ENCODE data around the gene TIMM22. TPM values are rescaled to one million over a fixed set of nuclear protein-coding genes. Genes with fewer than 3 reads are reported as not detected.

TIMM22 gene
- total and polyA plus RNA-seq, 2 of the 13 experiments (the other 11 are each of a cell fraction or from before 2014, with no cell fraction given) = 6.2 to 15.5 TPM

DNA sequence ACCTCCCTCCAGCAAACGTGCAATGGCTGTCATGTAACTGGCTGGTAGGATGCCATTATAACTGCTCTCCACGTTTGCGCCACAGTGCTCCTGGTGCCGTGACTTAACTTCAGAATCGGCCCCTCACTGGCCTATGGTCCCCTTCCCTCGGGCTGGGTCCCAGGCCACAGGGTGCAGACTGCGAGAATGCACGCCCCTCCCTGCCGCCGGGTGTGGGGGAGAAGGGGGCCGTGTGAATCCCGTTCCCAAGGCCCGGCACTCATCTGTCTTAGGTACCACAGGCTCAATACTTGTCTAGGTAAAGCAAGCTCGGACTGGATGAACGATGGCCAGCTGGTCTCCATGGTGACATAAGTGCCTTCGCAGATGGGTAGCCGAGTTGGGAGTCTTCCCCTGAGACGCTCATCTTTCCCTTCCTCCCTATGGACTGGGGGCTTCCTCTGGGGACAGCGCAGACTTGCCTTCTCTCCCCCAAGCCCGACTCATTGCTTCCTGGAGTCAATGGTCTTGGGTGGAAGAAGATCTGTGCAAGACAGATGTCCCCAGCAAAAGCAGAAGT lies 37.8 kb downstream of the TIMM22 start (continued):
- TF ChIP-seq, protein P1, sequence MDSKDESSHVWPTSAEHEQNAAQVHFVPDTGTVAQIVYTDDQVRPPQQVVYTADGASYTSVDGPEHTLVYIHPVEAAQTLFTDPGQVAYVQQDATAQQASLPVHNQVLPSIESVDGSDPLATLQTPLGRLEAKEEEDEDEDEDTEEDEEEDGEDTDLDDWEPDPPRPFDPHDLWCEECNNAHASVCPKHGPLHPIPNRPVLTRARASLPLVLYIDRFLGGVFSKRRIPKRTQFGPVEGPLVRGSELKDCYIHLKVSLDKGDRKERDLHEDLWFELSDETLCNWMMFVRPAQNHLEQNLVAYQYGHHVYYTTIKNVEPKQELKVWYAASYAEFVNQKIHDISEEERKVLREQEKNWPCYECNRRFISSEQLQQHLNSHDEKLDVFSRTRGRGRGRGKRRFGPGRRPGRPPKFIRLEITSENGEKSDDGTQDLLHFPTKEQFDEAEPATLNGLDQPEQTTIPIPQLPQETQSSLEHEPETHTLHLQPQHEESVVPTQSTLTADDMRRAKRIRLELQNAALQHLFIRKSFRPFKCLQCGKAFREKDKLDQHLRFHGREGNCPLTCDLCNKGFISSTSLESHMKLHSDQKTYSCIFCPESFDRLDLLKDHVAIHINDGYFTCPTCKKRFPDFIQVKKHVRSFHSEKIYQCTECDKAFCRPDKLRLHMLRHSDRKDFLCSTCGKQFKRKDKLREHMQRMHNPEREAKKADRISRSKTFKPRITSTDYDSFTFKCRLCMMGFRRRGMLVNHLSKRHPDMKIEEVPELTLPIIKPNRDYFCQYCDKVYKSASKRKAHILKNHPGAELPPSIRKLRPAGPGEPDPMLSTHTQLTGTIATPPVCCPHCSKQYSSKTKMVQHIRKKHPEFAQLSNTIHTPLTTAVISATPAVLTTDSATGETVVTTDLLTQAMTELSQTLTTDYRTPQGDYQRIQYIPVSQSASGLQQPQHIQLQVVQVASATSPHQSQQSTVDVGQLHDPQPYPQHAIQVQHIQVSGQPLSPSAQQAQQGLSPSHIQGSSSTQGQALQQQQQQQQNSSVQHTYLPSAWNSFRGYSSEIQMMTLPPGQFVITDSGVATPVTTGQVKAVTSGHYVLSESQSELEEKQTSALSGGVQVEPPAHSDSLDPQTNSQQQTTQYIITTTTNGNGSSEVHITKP (CRISPR knock-in tag; IDR thresholded peaks at IDR 0.05; ENCODE audit: low read depth) = no peak
- TF ChIP-seq, protein P2, sequence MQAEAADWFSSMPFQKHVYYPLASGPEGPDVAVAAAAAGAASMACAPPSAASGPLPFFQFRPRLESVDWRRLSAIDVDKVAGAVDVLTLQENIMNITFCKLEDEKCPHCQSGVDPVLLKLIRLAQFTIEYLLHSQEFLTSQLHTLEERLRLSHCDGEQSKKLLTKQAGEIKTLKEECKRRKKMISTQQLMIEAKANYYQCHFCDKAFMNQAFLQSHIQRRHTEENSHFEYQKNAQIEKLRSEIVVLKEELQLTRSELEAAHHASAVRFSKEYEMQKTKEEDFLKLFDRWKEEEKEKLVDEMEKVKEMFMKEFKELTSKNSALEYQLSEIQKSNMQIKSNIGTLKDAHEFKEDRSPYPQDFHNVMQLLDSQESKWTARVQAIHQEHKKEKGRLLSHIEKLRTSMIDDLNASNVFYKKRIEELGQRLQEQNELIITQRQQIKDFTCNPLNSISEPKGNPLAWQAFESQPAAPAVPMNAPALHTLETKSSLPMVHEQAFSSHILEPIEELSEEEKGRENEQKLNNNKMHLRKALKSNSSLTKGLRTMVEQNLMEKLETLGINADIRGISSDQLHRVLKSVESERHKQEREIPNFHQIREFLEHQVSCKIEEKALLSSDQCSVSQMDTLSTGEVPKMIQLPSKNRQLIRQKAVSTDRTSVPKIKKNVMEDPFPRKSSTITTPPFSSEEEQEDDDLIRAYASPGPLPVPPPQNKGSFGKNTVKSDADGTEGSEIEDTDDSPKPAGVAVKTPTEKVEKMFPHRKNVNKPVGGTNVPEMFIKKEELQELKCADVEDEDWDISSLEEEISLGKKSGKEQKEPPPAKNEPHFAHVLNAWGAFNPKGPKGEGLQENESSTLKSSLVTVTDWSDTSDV (CRISPR knock-in tag; IDR thresholded peaks at IDR 0.05) = no peak
- TF ChIP-seq CCAR2 (optimal IDR thresholded peaks at IDR 0.05; ENCODE audit: low read depth, low read length) = no peak
- no peak for TF ChIP-seq MEIS1 (CRISPR knock-in tag; IDR thresholded peaks at IDR 0.05; ENCODE audit: borderline replicate concordance)

DNA sequence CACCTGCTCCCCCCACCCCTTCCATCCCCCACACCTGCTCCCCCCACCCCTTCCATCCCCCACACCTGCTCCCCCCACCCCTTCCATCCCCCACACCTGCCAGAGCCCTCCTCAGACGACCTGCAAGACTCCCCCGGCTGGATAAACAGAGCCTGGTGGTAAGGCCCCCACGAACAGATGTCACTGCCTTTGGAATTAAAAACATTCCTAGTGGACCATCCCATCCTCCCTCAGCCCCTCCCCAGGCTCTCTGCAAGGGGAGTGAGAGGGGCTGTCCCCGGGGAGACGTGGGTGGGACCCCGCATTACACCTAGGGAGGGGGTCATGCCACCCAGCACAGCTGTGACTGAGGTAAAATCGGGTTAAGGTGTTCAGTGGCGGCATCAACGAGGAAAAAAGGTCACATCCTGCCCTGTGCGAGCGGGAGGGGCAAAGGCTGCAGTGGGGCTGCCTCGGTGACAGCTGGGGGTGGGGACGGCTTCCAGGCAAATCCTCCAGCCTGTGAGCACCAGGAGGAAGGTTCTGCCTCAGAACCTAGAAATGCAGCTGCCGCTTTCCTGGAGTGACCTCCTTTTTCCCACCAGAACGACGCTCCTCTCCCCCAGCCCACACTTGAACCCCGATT lies 38.7 kb downstream of the TIMM22 start:
- FAIRE-seq = no peak

More for the DNA sequence above, 38.7 kb downstream of the TIMM22 start:
- peaks cover 15% of the 10 kb centered on the region for H3K4me1 ChIP-seq (ENCODE audit: insufficient read depth, low read length)
- no peak overlapping the region for H3K27ac ChIP-seq (ENCODE audit: extremely low read length, insufficient read depth, low read length)
- no peak for DNase-seq (ENCODE audit: low spot score)
- CTCF ChIA-PET (ENCODE audit: low intra/inter-chr PET ratio, low total read pairs) = no interaction called here
- H3K9ac ChIP-seq (ENCODE audit: insufficient read depth, low read depth, low read length) = no peak overlapping the region
- no peaks in the 10 kb centered on the region for H3K27me3 ChIP-seq (ENCODE audit: control insufficient read depth in 1 of 2, insufficient read depth in 2 of 2, low read length in 2 of 2)
- no peak for ATAC-seq
- TF ChIP-seq, protein P3, sequence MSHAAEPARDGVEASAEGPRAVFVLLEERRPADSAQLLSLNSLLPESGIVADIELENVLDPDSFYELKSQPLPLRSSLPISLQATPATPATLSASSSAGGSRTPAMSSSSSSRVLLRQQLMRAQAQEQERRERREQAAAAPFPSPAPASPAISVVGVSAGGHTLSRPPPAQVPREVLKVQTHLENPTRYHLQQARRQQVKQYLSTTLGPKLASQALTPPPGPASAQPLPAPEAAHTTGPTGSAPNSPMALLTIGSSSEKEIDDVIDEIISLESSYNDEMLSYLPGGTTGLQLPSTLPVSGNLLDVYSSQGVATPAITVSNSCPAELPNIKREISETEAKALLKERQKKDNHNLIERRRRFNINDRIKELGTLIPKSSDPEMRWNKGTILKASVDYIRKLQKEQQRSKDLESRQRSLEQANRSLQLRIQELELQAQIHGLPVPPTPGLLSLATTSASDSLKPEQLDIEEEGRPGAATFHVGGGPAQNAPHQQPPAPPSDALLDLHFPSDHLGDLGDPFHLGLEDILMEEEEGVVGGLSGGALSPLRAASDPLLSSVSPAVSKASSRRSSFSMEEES (CRISPR knock-in tag; IDR thresholded peaks at IDR 0.05) = no peak
- TF ChIP-seq RORA (CRISPR knock-in tag; IDR thresholded peaks at IDR 0.05) (no peak), MTA1 (CRISPR knock-in tag; IDR thresholded peaks at IDR 0.05; ENCODE audit: borderline replicate concordance) (no peak), RELA (CRISPR knock-in tag; IDR thresholded peaks at IDR 0.05) (no peak)
- H3K36me3 ChIP-seq (replicated peaks in 1 of 2; ENCODE audit: control insufficient read depth in 1 of 2, insufficient read depth in 2 of 2, low read length in 2 of 2) = 0 out of 5 replicates have a peak, but pooled peaks cover 0 to 1% of the 10 kb centered on the region in 2 experiments
- WGBS (ENCODE audit: low lambda C conversion rate) = 28% methylated on average over 12 of the region's 17 CpGs
- in situ Hi-C loops (cut with HindIII; ENCODE audit: extremely low pct_ligation_motif_present, low pct_unique_long_range_greater_than_20kb) = no loop called here
- no peak overlapping the region for H3K4me3 ChIP-seq (replicated peaks in 1 of 3; ENCODE audit: insufficient read depth in 1 of 3, low read depth in 2 of 3, low read length in 3 of 3)
- H2AFZ ChIP-seq (ENCODE audit: low read length) = no peak overlapping the region
- no TSS peak for BruUV-seq (replicated peaks)
- H4K20me1 ChIP-seq (ENCODE audit: insufficient read depth, low read length) = no peaks in the 10 kb centered on the region
- H3K9me3 ChIP-seq (ENCODE audit: low read length) = no peaks in the 10 kb centered on the region
- H3K79me2 ChIP-seq (ENCODE audit: insufficient read depth, low read length) = no peaks in the 10 kb centered on the region
- POLR2A ChIA-PET = no interaction called here
- intact Hi-C loops (cut with micrococcal nuclease; ENCODE audit: unreplicated experiment) = no loop called here
- no peak overlapping the region for H3K4me2 ChIP-seq (ENCODE audit: low read depth, low read length)
